Activated naive CD8-positive, alpha-beta T cell treated with anti-CD3 and anti-CD28 coated beads, Interleukin-2, amount 50 U/mL, for 16 hours (primary cell): ENCODE data around the gene DAZAP1.

ENCODE experiments used
- DNase-seq: peaks from one replicate; pipeline ENCODE4 v3.0.0-alpha.2; 2020; ENCODE audit warnings: low read depth, low spot score

The DAZAP1 gene

GRCh38 chr19:1456121-1456900, 48.9 kb downstream of the DAZAP1 start:
- DNase-seq = no peak

GRCh38 chr19:1457031-1457739, 49.8 kb downstream of the DAZAP1 start:
- DNase-seq = no peak

- no peak for DNase-seq
Observed at GRCh38 chr19:1457892-1458291, 50.5 kb downstream of the DAZAP1 start.

GRCh38 chr19:1459479-1459878, 52.1 kb downstream of the DAZAP1 start:
- no peak for DNase-seq

- DNase-seq = no peak
Observed at GRCh38 chr19:1460033-1460995, 52.9 kb downstream of the DAZAP1 start.

GRCh38 chr19:1461862-1462261, 54.5 kb downstream of the DAZAP1 start:
- DNase-seq = no peak

GRCh38 chr19:1465191-1466016, 58.0 kb downstream of the DAZAP1 start:
- DNase-seq = no peak

- DNase-seq = no peak
Observed at GRCh38 chr19:1466018-1466460, 58.7 kb downstream of the DAZAP1 start.

GRCh38 chr19:1466461-1467214, 59.3 kb downstream of the DAZAP1 start:
- DNase-seq = no peak

- DNase-seq = no peak
Observed at GRCh38 chr19:1467215-1467489, 59.8 kb downstream of the DAZAP1 start.

- no peak for DNase-seq
Observed at GRCh38 chr19:1467490-1468273, 60.3 kb downstream of the DAZAP1 start.

- DNase-seq = no peak
Observed at GRCh38 chr19:1468274-1468820, 61.0 kb downstream of the DAZAP1 start.

GRCh38 chr19:1468821-1469254, 61.5 kb downstream of the DAZAP1 start:
- no peak for DNase-seq

- DNase-seq = no peak
Observed at GRCh38 chr19:1469255-1470054, 62.1 kb downstream of the DAZAP1 start.

- no peak for DNase-seq
Observed at GRCh38 chr19:1470055-1470304, 62.6 kb downstream of the DAZAP1 start.

GRCh38 chr19:1470305-1471009, 63.1 kb downstream of the DAZAP1 start:
- peak; percentile 51 for DNase-seq

GRCh38 chr19:1471010-1471514, 63.7 kb downstream of the DAZAP1 start:
- DNase-seq = no peak
